H9 (cell line): ENCODE results near the gene ULK3. TPM values are rescaled to one million over a fixed set of nuclear protein-coding genes. Genes with fewer than 3 reads are reported as not detected.

Experiments used
- DNase-seq: peaks from one replicate; pipeline ENCODE4 v3.0.0-alpha.2; 2017
- H2AFZ ChIP-seq: one replicate; pipeline ENCODE4 v1.6.1; 2013; ENCODE audit warnings: mild to moderate bottlenecking, low read length, control low read depth, moderate library complexity
- H2AK5ac ChIP-seq: 2 replicates; pipeline ENCODE4 v1.6.1; 2013; ENCODE audit warnings: low read length, control low read depth, mixed read lengths; ENCODE audit not compliant: insufficient read length
- H2BK120ac ChIP-seq: one replicate; pipeline ENCODE4 v1.6.1; 2013; ENCODE audit warnings: low read depth, mild to moderate bottlenecking, low read length, control low read depth, inconsistent platforms; ENCODE audit not compliant: poor library complexity, severe bottlenecking
- H2BK12ac ChIP-seq: 2 replicates; pipeline ENCODE4 v1.6.1; 2013; ENCODE audit warnings: low read length, control low read depth, mixed read lengths, low read depth; ENCODE audit not compliant: insufficient read length
- H2BK15ac ChIP-seq: 2 replicates; pipeline ENCODE4 v1.6.1; 2013; ENCODE audit warnings: low read depth, low read length, control low read depth
- H2BK20ac ChIP-seq: one replicate; pipeline ENCODE4 v1.6.1; 2013; ENCODE audit warnings: low read depth, mild to moderate bottlenecking, low read length, control low read depth, inconsistent platforms; ENCODE audit not compliant: poor library complexity, severe bottlenecking
- H2BK5ac ChIP-seq: 2 replicates; pipeline ENCODE4 v1.6.1; 2013; ENCODE audit warnings: low read length, control low read depth, mixed read lengths; ENCODE audit not compliant: insufficient read length
- H3K14ac ChIP-seq: 2 replicates; pipeline ENCODE4 v1.6.1; 2013; ENCODE audit warnings: low read length, control low read depth; ENCODE audit not compliant: insufficient read depth
- H3K18ac ChIP-seq: 2 replicates; pipeline ENCODE4 v1.6.1; 2013; ENCODE audit warnings: low read depth, mild to moderate bottlenecking, mixed read lengths, low read length, control low read depth; ENCODE audit not compliant: insufficient read length
- H3K23ac ChIP-seq: 2 replicates; pipeline ENCODE4 v1.6.1; 2013; ENCODE audit warnings: low read length, control low read depth, mixed read lengths, low read depth; ENCODE audit not compliant: insufficient read length
- H3K23me2 ChIP-seq: 2 replicates; pipeline ENCODE4 v1.6.1; 2013; ENCODE audit warnings: low read depth, mild to moderate bottlenecking, mixed read lengths, low read length, control low read depth; ENCODE audit not compliant: insufficient read length, poor library complexity, severe bottlenecking
- H3K27ac ChIP-seq: 2 replicates; pipeline ENCODE4 v1.5.1; 2013; ENCODE audit warnings: low read length, control low read depth, mixed read lengths, low read depth; ENCODE audit not compliant: insufficient read length
- H3K27me3 ChIP-seq: 2 replicates; pipeline ENCODE4 v1.6.1; 2013; ENCODE audit warnings: low read length, control low read depth, inconsistent platforms; ENCODE audit not compliant: insufficient read depth
- H3K4ac ChIP-seq: 2 replicates; pipeline ENCODE4 v1.6.1; 2013; ENCODE audit warnings: low read depth, mild to moderate bottlenecking, control low read depth, inconsistent platforms, low read length, moderate library complexity
- H3K4me1 ChIP-seq: 2 replicates; pipeline ENCODE4 v1.6.1; 2013; ENCODE audit warnings: low read length, control low read depth, inconsistent platforms; ENCODE audit not compliant: insufficient read depth
- H3K4me2 ChIP-seq: 2 replicates; pipeline ENCODE4 v1.6.1; 2013; ENCODE audit warnings: low read length, control low read depth, mixed read lengths; ENCODE audit not compliant: insufficient read length, insufficient read depth
- H3K56ac ChIP-seq: 2 replicates; pipeline ENCODE4 v1.6.1; 2013; ENCODE audit warnings: low read depth, mild to moderate bottlenecking, mixed read lengths, low read length, control low read depth; ENCODE audit not compliant: insufficient read length
- H3K79me1 ChIP-seq: 2 replicates; pipeline ENCODE4 v1.6.1; 2013; ENCODE audit warnings: low read depth, mild to moderate bottlenecking, moderate library complexity, low read length, control low read depth, inconsistent platforms; ENCODE audit not compliant: insufficient read depth, poor library complexity, severe bottlenecking
- H3K79me2 ChIP-seq: 2 replicates; pipeline ENCODE4 v1.6.1; 2013; ENCODE audit warnings: low read length, control low read depth, inconsistent platforms; ENCODE audit not compliant: insufficient read depth
- H3K9ac ChIP-seq: 2 replicates; pipeline ENCODE4 v1.6.1; 2013; ENCODE audit warnings: low read length, control low read depth, mixed read lengths; ENCODE audit not compliant: insufficient read length; ENCODE audit errors: extremely low read depth
- H3K9me3 ChIP-seq: one replicate; pipeline ENCODE4 v1.6.1; 2013; ENCODE audit warnings: low read depth, low read length, inconsistent platforms; ENCODE audit not compliant: control insufficient read depth
- H3T11ph ChIP-seq: one replicate; pipeline ENCODE4 v1.6.1; 2013; ENCODE audit warnings: mild to moderate bottlenecking, low read length, control low read depth, inconsistent platforms
- H4K20me1 ChIP-seq: one replicate; pipeline ENCODE4 v1.6.1; 2013; ENCODE audit not compliant: control insufficient read depth, insufficient read length, insufficient read depth
- H4K5ac ChIP-seq: 2 replicates; pipeline ENCODE4 v1.6.1; 2013; ENCODE audit warnings: low read depth, mild to moderate bottlenecking, mixed read lengths, low read length, control low read depth; ENCODE audit not compliant: insufficient read length
- H4K8ac ChIP-seq: replicated peaks from 2 replicates; pipeline ENCODE4 v1.6.1; 2013; ENCODE audit warnings: low read length, control low read depth, mixed read lengths, low read depth; ENCODE audit not compliant: insufficient read length
- H4K91ac ChIP-seq: 2 replicates; pipeline ENCODE4 v1.6.1; 2013; ENCODE audit warnings: low read depth, mild to moderate bottlenecking, moderate library complexity, mixed read lengths, low read length, control low read depth; ENCODE audit not compliant: insufficient read length
- H3K27ac Mint-ChIP-seq, 3 experiments: 2 replicates in 2 of 3; 3 replicates in 1 of 3; pipeline ENCODE4 v1.8.0; 2020 to 2021; ENCODE audit warnings: mixed read lengths in 3 of 3, mild to moderate bottlenecking in 1 of 3, moderate library complexity in 1 of 3
- H3K27me3 Mint-ChIP-seq: 2 replicates; pipeline ENCODE4 v1.8.0; 2021; ENCODE audit warnings: low read depth, mild to moderate bottlenecking, moderate library complexity, mixed read lengths
- H3K36me3 Mint-ChIP-seq, 3 experiments: 2 replicates in 2 of 3; 3 replicates in 1 of 3; pipeline ENCODE4 v1.8.0; 2020 to 2021; ENCODE audit warnings: low read depth in 3 of 3, mixed read lengths in 3 of 3; ENCODE audit not compliant: insufficient read depth in 1 of 3
- H3K4me1 Mint-ChIP-seq, 2 experiments: 2 replicates each; pipeline ENCODE4 v1.8.0; 2020; ENCODE audit warnings: mixed read lengths in 2 of 2
- H3K4me3 Mint-ChIP-seq, 2 experiments: 2 replicates in 1 of 2; 3 replicates in 1 of 2; pipeline ENCODE4 v1.8.0; 2020 to 2021; ENCODE audit warnings: mild to moderate bottlenecking in 2 of 2, mixed read lengths in 2 of 2, moderate library complexity in 1 of 2
- H3K9me3 Mint-ChIP-seq, 2 experiments: 2 replicates in 1 of 2; 3 replicates in 1 of 2; pipeline ENCODE4 v1.8.0; 2020; ENCODE audit warnings: mild to moderate bottlenecking in 2 of 2, mixed read lengths in 2 of 2, moderate library complexity in 1 of 2
- WGBS: extraction: QIAGEN DNeasy Blood & Tissue Kit; methylation state at CpG from one replicate; pipeline ENCODE4 v1.1.7; 2013; ENCODE audit warnings: missing lambda C conversion rate, low lambda C conversion rate, mixed read lengths; ENCODE audit not compliant: insufficient read length; ENCODE audit errors: extremely low coverage; 5-methylcytosine and 5-hydroxymethylcytosine counted together
- total RNA-seq: library from RNA; stranded (reverse); gene quantifications from 2 replicates; pipeline ENCODE4 v1.2.1, GENCODE V29; 2021
- TF ChIP-seq, protein P1 (sequence below): fragments of 200-600 bp; sonication (generic); conservative IDR thresholded peaks from 3 replicates; pipeline ENCODE4 v1.8.0; 2021; ENCODE audit warnings: antibody characterized with exemption, mild to moderate bottlenecking

The ULK3 gene
- total RNA-seq, 1 experiment from 2014 or later: 34.0 TPM

DNA sequence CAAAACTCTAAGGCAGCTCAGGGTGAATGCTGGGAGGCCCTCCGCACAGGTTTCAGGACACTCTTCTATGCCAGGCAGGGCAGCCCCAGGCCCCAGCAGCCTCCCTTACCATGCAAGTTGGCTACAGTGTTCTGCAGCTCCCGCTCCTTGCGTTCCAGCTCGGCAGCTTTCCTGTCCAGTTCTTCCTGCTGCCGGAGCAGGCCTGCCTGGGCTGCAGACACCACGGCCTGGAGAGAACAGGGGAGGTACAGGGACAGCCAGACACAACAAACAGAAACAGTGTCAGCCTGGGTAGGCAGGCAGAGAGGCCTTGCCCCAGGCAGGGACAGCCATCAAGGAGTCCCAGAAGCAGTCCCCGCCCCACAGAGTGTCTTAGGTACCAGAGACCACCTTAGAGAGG, 9.0 kb upstream of the ULK3 start:
- H4K8ac ChIP-seq: no peak overlapping the region
- no peak overlapping the region for H3K9ac ChIP-seq
- Mint-ChIP-seq H3K4me3 (no peak overlapping the region), H3K4me1 (peaks cover 0 to 4% of the 10 kb centered on the region in 2 experiments; a peak in 3 of 4 replicates), H3K9me3 (no peaks in the 10 kb centered on the region), H3K27me3 (no peaks in the 10 kb centered on the region), H3K27ac (no peak overlapping the region), H3K36me3 (peaks cover 10 to 54% (median 43%) of the 10 kb centered on the region in 3 experiments)
- H3K18ac ChIP-seq: no peak overlapping the region
- H4K91ac ChIP-seq: no peak overlapping the region
- DNase-seq: no peak
- H3K14ac ChIP-seq: no peak overlapping the region
- H3K4ac ChIP-seq: no peak overlapping the region
- no peak overlapping the region for H3K23ac ChIP-seq
- H2AFZ ChIP-seq: no peak overlapping the region
- TF ChIP-seq, protein P1, sequence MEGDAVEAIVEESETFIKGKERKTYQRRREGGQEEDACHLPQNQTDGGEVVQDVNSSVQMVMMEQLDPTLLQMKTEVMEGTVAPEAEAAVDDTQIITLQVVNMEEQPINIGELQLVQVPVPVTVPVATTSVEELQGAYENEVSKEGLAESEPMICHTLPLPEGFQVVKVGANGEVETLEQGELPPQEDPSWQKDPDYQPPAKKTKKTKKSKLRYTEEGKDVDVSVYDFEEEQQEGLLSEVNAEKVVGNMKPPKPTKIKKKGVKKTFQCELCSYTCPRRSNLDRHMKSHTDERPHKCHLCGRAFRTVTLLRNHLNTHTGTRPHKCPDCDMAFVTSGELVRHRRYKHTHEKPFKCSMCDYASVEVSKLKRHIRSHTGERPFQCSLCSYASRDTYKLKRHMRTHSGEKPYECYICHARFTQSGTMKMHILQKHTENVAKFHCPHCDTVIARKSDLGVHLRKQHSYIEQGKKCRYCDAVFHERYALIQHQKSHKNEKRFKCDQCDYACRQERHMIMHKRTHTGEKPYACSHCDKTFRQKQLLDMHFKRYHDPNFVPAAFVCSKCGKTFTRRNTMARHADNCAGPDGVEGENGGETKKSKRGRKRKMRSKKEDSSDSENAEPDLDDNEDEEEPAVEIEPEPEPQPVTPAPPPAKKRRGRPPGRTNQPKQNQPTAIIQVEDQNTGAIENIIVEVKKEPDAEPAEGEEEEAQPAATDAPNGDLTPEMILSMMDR: no peak
- no CpG with 5 or more reads among the region's 7 CpGs for WGBS
- H2BK20ac ChIP-seq: no peak overlapping the region
- no peak overlapping the region for H2BK5ac ChIP-seq
- no peaks in the 10 kb centered on the region for H3K4me1 ChIP-seq
- no peaks in the 10 kb centered on the region for H3K79me2 ChIP-seq
- no peak overlapping the region for H3K4me2 ChIP-seq
- H3K27ac ChIP-seq: no peak overlapping the region
- no peaks in the 10 kb centered on the region for H3K79me1 ChIP-seq
- H3T11ph ChIP-seq: no peak overlapping the region
- H3K9me3 ChIP-seq: no peaks in the 10 kb centered on the region
- no peaks in the 10 kb centered on the region for H3K23me2 ChIP-seq
- no peaks in the 10 kb centered on the region for H4K20me1 ChIP-seq
- H2BK120ac ChIP-seq: no peak overlapping the region
- no peaks in the 10 kb centered on the region for H3K27me3 ChIP-seq
- no peak overlapping the region for H4K5ac ChIP-seq
- no peak overlapping the region for H2BK15ac ChIP-seq
- H3K56ac ChIP-seq: no peak overlapping the region
- no peak overlapping the region for H2AK5ac ChIP-seq
- H2BK12ac ChIP-seq: no peak overlapping the region
